ENCODE measurements around the gene SYT8. TPM values are rescaled to one million over a fixed set of nuclear protein-coding genes. Genes with fewer than 3 reads are reported as not detected.

SYT8 gene
- total and polyA plus RNA-seq, 2 donors (not counting 1 experiment from before 2014, with no cell fraction given), result not detected

GRCh38 chr11:1791912-1792311 is 42.9 kb upstream of the SYT8 start:
- intact Hi-C loops (cut with micrococcal nuclease), result no loop called here
- Histone ChIP-seq H2AFZ (ENCODE audit: insufficient read depth, low read depth, low read length, poor library complexity, severe bottlenecking) (no peak overlapping the region), H3K27ac (ENCODE audit: low read length in 2 of 2) (no peak overlapping the region), H4K20me1 (ENCODE audit: control insufficient read depth, insufficient read depth, low read length, poor library complexity, severe bottlenecking) (no peaks in the 10 kb centered on the region), H3K79me2 (ENCODE audit: control insufficient read depth, insufficient read depth, low read length) (no peaks in the 10 kb centered on the region), H3K4me3 (ENCODE audit: control extremely low read depth in 1 of 5, extremely low read depth in 1 of 5, insufficient read depth in 1 of 5, low read depth in 2 of 5, low read length in 4 of 5) (no peak overlapping the region), H3K9me3 (ENCODE audit: control extremely low read depth in 1 of 3, control insufficient read depth in 2 of 3, insufficient read depth in 1 of 3, low read length in 2 of 3) (no peaks in the 10 kb centered on the region), H3K27me3 (replicated peaks in 1 of 4; ENCODE audit: control extremely low read depth in 1 of 4, control insufficient read depth in 3 of 4, insufficient read depth in 4 of 4, low read length in 3 of 4) (peaks cover 0 to 5% (median 0%) of the 10 kb centered on the region in 4 experiments), H3K9ac (ENCODE audit: low read length) (no peak overlapping the region), H3K4me1 (ENCODE audit: control insufficient read depth in 2 of 2, insufficient read depth in 2 of 2, low read length in 2 of 2) (no peaks in the 10 kb centered on the region), H3K4me2 (replicated peaks; ENCODE audit: low read depth, low read length, poor library complexity, severe bottlenecking) (no peak overlapping the region), H3K36me3 (replicated peaks in 1 of 2; ENCODE audit: control extremely low read depth in 1 of 2, control insufficient read depth in 1 of 2, extremely low read depth in 1 of 2, insufficient read depth in 2 of 2, low read length in 1 of 2) (no peaks in the 10 kb centered on the region)
- 100% methylated on average over 4 of the region's 6 CpGs for WGBS (ENCODE audit: insufficient coverage)
- H3K27ac Mint-ChIP-seq, result no peak overlapping the region
- peaks cover 28% of the 10 kb centered on the region for H3K27me3 Mint-ChIP-seq
- ChIA-PET POLR2A (no interaction called here), CTCF (interaction anchor here (1.2 kb wide), 1 partner anchor 8 kb away, joined by 5 read pairs; no protein-coding TSS in a partner anchor)
- ATAC-seq (ENCODE audit: low read depth), result no peak
- peaks cover 2% of the 10 kb centered on the region for H3K4me1 Mint-ChIP-seq
- H3K4me3 Mint-ChIP-seq, result no peak overlapping the region
- DNase-seq, result no peak
- TF ChIP-seq EZH2 (IDR thresholded peaks at IDR 0.05; ENCODE audit: borderline replicate concordance, insufficient read depth, low read depth, low read length, poor library complexity, severe bottlenecking), result no peak
- no peak for TF ChIP-seq CTCF (IDR thresholded peaks at IDR 0.05)
- no peaks in the 10 kb centered on the region for H3K9me3 Mint-ChIP-seq (ENCODE audit: insufficient read depth)

- H3K27me3 Mint-ChIP-seq, result peaks cover 32% of the 10 kb centered on the region
- Histone ChIP-seq H3K9me3 (ENCODE audit: control extremely low read depth in 1 of 3, control insufficient read depth in 2 of 3, insufficient read depth in 1 of 3, low read length in 2 of 3) (no peaks in the 10 kb centered on the region), H3K27me3 (replicated peaks in 1 of 4; ENCODE audit: control extremely low read depth in 1 of 4, control insufficient read depth in 3 of 4, insufficient read depth in 4 of 4, low read length in 3 of 4) (peaks cover 0 to 7% (median 0%) of the 10 kb centered on the region in 4 experiments), H3K4me3 (ENCODE audit: control extremely low read depth in 1 of 5, extremely low read depth in 1 of 5, insufficient read depth in 1 of 5, low read depth in 2 of 5, low read length in 4 of 5) (no peak overlapping the region), H4K20me1 (ENCODE audit: control insufficient read depth, insufficient read depth, low read length, poor library complexity, severe bottlenecking) (no peaks in the 10 kb centered on the region), H3K27ac (ENCODE audit: low read length in 2 of 2) (no peak overlapping the region), H3K4me2 (replicated peaks; ENCODE audit: low read depth, low read length, poor library complexity, severe bottlenecking) (no peak overlapping the region), H3K36me3 (replicated peaks in 1 of 2; ENCODE audit: control extremely low read depth in 1 of 2, control insufficient read depth in 1 of 2, extremely low read depth in 1 of 2, insufficient read depth in 2 of 2, low read length in 1 of 2) (no peaks in the 10 kb centered on the region), H3K4me1 (ENCODE audit: control insufficient read depth in 2 of 2, insufficient read depth in 2 of 2, low read length in 2 of 2) (no peaks in the 10 kb centered on the region), H3K9ac (ENCODE audit: low read length) (no peak overlapping the region), H3K79me2 (ENCODE audit: control insufficient read depth, insufficient read depth, low read length) (no peaks in the 10 kb centered on the region), H2AFZ (ENCODE audit: insufficient read depth, low read depth, low read length, poor library complexity, severe bottlenecking) (no peak overlapping the region)
- no peak overlapping the region for H3K27ac Mint-ChIP-seq
- no peak for ATAC-seq (ENCODE audit: low read depth)
- DNase-seq, result no peak
- H3K4me1 Mint-ChIP-seq, result peaks cover 2% of the 10 kb centered on the region
- ChIA-PET CTCF (interaction anchor here (0.7 kb wide), 1 partner anchor 815 kb away, joined by 4 read pairs; no protein-coding TSS in a partner anchor), POLR2A (interaction anchor here (0.6 kb wide), 1 partner anchor 64 kb away, joined by 3 read pairs; no protein-coding TSS in a partner anchor)
- no peaks in the 10 kb centered on the region for H3K9me3 Mint-ChIP-seq (ENCODE audit: insufficient read depth)
- WGBS (ENCODE audit: insufficient coverage), result 78% methylated on average over 10 of the region's 12 CpGs
- no peak overlapping the region for H3K4me3 Mint-ChIP-seq
- TF ChIP-seq EZH2 (IDR thresholded peaks at IDR 0.05; ENCODE audit: borderline replicate concordance, insufficient read depth, low read depth, low read length, poor library complexity, severe bottlenecking), result no peak
- no peak for TF ChIP-seq CTCF (IDR thresholded peaks at IDR 0.05)
- intact Hi-C loops (cut with micrococcal nuclease), result no loop called here
These were observed 42.3 kb upstream of the SYT8 start for GRCh38 chr11:1792461-1792860.

Measured in B cell (primary cell).